HG03039 (cell line): ENCODE data around the gene ERCC6L.
"Not testable (repeated sequence)": the region's sequence is repeated elsewhere in the genome, so short reads cannot be mapped to it uniquely, and the experiment has no call there.

ENCODE experiments used
- ATAC-seq: cut with Tn5 transposase; IDR thresholded peaks from one replicate; pipeline ENCODE4 v1.9.1; 2021; ENCODE audit warnings: mild to moderate bottlenecking, moderate library complexity; ENCODE audit not compliant: unreplicated experiment

ERCC6L gene

DNA sequence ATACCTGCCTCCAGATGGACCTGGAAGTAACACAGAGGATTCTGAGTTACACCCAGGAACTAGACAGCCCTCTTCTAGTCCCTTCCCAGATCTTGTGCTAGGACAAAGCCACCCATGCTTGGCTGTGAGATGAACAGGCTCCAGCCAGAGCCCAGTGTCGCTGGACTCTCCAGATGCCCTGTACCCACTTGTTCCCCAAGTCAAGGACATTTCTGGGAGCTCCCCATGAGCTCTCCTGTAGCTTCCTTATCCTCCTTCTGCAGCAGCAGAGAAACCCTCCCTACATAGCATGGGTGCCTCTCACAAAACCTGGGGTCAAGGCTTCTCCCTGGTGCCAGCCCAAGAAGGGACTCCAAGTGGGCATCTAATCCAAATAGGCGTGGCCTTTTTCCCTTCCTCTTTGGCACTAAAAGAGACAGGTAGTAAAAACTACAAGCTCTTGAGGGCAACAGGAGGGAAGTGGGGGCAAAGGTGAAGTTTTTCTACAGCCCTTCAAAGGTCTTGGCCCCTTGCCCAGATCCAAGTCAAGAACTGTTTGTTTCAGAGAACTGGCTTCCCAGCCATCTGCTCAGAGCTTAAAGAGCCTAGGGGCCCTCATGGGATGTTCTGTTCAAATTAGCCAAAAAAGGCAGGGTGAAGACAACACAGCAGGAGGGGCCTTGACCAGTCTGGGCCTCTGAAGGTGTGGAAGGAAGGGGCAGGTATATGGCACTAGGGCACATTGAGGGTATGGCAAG, 8.5 kb upstream of the ERCC6L start:
- ATAC-seq: no peak

- ATAC-seq: no peak
Observed at GRCh38 chrX:72245461-72246089, 6.7 kb upstream of the ERCC6L start.

DNA sequence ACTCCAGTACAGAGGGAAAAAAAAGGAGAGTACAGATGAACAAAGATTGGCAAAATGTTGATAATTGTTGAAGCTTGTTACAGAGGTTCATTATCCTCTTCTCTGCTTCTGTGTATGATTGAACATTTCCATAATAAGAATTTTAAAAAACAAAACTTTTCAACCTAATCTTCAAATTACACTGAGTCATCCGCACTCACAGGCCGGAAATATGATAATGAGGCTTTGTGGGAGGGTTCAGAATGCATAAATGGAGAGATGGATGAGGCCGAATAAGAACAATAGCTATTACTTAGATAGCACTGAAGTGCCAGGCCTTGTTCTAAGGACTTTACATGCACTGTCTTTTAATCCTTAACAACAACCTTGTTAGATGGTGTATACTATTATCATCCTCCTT, 4.6 kb upstream of the ERCC6L start:
- ATAC-seq: no peak

GRCh38 chrX:72240976-72241375, 2.1 kb upstream of the ERCC6L start:
- ATAC-seq: no peak

DNA sequence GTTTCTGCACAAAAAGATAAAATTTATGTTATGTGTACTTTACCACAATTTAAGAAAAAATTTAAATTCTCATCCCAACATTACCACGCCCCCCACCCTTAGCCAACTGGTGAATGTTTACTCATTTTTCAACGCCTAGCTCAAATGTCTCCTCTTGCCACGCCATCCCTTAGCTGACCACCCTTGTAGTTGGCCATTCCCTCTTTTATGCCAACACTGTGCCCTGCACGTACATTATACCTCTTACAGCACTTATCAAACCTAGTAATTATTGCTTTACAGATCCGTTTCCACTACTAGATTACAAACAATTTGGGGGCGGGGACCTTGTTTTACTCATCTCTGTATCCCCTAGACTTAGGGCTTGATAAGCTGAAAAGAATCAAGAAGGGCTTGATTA, 644 bp downstream of the ERCC6L start:
- no peak for ATAC-seq

DNA sequence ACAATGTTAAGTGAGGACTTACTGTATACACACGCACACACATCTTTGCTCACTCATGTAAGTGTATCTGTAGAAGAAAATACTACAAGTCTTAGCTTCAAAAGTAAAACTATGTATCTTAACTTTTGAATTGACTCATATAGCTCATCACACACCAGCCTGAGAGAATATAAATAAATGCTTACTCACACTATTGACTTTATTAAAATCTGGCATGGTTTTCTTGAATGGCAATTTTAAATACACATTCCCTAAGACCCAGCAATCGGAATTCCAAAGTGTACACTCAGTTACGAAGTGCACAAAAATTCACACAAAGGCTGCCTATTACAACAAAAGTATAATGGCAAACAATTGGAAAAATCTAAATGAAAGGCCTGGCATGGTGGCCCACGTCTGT, 2.0 kb downstream of the ERCC6L start:
- ATAC-seq: no peak

DNA sequence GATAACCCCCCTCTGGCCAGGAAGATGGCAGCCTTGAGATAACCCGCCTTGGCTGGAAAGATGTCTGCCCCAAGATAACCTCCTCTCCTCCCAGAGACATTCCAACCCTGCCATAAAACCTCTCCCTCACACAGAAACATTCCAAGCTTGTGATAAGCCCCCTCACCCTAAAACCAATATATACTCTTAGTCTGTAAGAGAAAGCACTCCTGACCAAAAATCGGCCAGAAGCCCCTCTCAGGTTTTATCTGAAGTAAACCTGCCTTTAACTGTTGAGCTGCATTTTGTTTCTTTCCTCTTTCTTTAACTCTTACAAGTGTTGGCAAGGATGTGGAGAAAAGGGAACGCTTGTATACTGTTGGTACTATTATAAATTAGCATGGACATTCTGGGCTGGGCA, 8.5 kb downstream of the ERCC6L start:
- ATAC-seq: no peak

GRCh38 chrX:72220375-72220774, 18.5 kb downstream of the ERCC6L start:
- not testable (repeated sequence) for ATAC-seq

DNA sequence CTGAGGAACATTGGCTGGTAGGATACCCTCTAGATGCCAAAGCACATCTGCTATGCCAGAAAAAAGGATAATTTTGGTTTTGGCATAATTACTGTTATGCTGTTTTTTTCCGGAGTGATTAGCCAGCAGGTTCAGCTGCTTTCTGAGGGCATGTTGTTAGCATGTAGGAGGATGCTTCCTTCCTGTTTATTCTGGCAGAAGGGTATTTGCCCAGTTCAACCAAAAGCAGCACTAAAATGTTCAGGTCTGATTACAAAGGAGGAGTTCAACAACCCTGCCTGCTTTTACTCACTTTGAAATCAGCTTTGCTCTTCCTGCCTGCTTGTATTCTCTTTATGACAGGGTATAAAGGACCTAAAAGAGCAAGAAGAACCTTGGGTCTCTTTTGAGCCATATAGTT, 21.9 kb downstream of the ERCC6L start:
- no peak for ATAC-seq

GRCh38 chrX:72208126-72208800, 30.6 kb downstream of the ERCC6L start:
- no peak for ATAC-seq

DNA sequence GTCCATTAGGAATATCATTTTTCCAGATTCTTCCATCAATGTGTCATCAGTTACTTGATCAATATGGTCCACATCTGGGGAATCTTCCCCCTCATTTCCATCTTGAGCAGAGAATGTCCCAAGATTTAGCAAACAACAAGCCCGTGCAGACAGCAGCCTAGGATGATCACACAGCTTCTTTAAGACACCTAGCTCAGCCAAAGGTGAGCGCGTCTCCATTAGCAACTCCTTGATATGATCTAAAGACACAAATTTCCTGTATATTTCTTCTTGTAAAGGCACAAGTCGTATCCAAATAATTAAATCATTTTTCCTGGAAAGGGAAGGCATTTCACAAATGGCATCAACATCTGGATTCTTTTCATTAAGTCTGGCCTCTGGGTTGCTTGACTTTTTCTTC, 31.5 kb downstream of the ERCC6L start:
- no peak for ATAC-seq

DNA sequence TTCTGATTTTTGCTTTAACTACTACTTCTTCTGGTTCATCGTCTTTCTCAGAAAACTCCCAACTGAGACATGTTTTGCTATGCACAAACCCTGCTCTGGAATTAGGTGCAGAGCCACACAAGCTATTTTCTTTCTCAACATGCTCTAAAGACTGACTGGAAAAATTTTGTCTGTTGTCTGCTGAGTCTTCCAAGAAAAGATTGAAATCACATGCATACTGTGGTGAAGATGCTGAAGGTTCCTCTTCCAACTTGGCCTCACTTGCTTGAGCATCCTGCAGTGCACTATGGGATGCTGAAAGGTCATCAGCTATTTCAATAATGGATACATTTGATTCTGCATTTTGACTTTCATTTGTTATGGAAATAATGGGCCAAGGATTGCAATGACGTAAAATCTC, 33.1 kb downstream of the ERCC6L start:
- ATAC-seq: no peak

DNA sequence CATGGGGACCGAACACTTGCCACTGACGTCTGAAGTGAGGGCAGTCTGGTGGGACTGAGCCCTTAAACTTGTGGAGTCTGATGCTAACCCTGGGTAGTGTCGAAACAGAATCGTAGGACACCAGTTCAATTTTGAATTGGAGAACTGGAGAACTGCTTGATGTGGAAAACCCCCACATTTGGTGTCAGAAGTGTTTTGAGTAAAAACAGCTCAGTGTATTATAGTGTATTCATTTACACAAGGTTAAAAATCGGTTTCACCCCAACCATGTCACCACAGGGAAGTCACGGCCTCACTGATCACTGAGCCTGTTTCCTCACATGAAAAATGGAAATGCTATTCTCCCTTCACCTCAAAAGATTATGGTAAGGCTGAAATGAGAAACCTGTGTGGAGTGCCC, 35.4 kb downstream of the ERCC6L start:
- peak; percentile 88 for ATAC-seq

- no peak for ATAC-seq
Observed at GRCh38 chrX:72202792-72203401, 35.9 kb downstream of the ERCC6L start.

DNA sequence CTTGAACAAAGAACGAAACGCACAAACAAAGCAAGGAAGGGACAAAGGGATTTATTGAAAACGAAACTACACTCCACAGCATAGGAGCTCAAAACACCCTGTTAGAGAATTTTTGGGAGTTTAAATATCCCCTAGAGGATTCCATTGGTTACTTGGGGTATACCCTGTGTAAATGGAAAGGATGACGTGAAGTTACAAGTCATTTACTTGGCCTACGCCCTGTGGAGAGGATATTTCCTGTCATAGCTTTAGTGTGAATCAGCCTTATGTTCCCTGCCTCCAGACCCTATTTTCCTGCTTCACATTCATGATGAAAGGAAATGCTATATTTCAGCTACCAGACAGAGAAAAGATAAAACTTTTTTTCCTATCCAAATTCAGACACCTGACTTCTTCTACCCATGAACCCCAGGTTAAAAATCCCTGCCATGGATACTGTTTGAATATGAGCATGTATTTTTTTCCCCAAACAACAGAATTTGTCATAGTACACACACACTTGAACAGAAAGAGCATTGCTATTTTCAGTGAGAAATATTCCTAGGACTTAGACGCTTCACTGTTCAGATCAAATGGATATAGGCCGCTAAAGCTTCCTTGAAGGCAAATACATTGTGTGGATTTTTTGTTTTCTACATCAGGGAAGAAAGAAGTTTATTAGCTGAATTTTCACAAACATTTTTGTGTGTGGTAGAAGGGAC, 36.8 kb downstream of the ERCC6L start:
- no peak for ATAC-seq

- no peak for ATAC-seq
Observed at GRCh38 chrX:72182924-72183323, 55.9 kb downstream of the ERCC6L start.

DNA sequence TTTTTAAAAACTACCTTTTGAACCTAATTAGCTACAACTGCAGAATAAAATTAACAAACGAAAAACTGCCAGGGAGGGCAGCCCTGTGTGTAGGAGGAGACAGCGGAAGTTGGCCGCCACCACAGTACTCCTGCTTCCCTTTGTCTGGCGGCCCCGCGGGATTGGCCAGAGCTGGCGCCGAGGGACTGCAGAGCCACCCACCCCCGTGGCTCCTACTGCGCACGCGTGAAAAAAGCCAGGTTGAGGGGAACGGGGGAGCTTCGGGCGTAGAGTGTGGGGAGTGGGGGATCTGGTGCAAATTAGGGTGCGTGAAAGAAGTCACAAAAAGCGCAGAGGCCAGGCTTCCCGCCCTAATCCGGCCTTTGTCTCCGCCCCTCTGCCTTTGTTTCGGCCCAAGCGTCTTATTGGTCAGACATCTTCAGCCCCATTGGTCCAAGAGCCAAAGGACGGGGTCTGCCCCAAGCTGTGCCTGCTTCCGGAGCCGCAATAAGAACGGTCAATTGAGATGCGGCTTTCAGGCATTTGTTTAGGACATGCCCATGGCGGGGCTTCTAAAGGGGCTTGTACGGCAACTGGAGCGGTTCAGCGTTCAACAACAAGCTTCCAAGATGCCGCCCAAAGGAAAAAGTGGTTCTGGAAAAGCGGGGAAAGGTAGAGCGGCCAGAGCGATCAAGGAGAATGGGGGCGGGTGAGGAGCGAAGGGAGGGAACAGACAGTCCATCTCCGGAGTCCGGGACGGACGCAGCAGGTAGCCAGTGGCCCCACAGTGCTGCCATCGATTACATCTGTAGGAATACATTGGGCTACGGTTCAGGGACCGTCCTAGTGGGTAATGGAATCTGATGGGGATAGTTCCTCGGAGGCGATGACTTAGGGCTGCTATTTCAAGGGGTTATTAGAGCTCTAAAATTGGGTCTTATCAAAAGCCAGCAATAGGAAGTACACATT, 57.4 kb downstream of the ERCC6L start, which contains the start of gene PIN4:
PIN4 (plus strand) TSS at position 580 of the 948 bp plus-strand sequence; CDS start at position 609, 29 bp downstream.
- peak; percentile 98 for ATAC-seq

DNA sequence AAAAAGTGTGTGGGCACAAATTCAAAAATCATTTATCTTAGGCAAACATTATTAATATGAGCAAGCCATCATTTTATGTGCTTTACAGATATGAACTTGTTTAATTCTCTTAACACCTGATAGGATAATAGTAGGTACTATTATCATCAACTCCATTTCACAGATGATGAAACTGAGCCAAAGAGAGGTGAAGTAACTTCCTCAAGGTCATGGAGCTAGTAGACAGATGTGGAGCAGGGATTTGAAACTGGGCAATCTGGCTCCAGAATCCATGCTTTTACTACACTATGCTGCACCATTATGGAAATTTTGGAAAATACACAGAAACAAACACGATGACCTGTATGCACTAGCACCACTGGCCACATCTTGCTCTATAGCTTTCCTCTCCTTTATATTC, 58.3 kb downstream of the ERCC6L start:
- ATAC-seq: no peak

DNA sequence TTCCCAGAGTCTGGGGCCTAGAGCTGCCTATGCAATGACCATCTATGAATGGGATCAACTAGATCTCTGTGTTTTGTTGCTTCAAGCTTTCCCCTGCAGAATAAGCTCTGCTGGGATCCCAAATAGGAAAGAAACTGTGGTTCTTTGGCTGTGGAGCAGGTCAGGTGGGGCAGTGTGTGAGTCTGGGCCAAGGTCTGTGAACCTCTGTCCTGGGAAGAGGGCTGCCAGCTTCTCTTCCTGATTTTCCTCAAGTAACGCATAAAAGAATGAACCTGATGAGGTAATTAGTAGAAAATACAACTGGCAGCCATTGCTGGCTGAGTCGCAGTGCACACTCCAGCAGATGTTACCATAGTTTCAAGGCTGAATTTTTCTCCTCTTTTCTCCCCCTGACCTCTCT, 61.8 kb downstream of the ERCC6L start:
- no peak for ATAC-seq

DNA sequence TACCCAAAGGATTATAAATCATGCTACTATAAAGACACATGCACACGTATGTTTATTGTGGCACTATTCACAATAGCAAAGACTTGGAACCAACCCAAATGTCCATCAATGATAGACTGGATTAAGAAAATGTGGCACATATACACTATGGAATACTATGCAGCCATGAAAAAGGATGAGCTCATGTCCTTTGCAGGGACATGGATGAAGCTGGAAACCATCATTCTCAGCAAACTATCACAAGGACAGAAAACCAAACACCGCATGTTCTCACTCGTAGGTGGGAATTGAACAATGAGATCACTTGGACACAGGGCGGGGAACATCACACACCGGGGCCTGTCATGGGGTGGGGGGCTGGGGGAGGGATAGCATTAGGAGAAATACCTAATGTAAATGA, 62.5 kb downstream of the ERCC6L start:
- ATAC-seq: not testable (repeated sequence)
